ENCODE data around the gene SMYD3. TPM values are rescaled to one million over a fixed set of nuclear protein-coding genes. Genes with fewer than 3 reads are reported as not detected.

The SMYD3 gene
- total RNA-seq, 2 donors from 2014 or later, result 8.8 to 19.0 TPM

GRCh38 chr1:246512230-246512629 lies 5.2 kb upstream of the SMYD3 start:
- H3K27ac ChIP-seq, result no peak overlapping the region
- H3K9me3 ChIP-seq, result peaks cover 24% of the 10 kb centered on the region
- DNase-seq (ENCODE audit: low spot score) (no peak), ATAC-seq (ENCODE audit: insufficient number of reproducible peaks, low FRiP score, low read depth) (no peak)
- no peak overlapping the region for H3K4me3 ChIP-seq
- H3K27me3 ChIP-seq (replicated peaks; ENCODE audit: insufficient read depth), result no peaks in the 10 kb centered on the region
- TF ChIP-seq CTCF (IDR thresholded peaks at IDR 0.05), result no peak
- H3K36me3 ChIP-seq, result no peaks in the 10 kb centered on the region
- peaks cover 0 to 4% of the 10 kb centered on the region in 2 donors for H3K4me1 ChIP-seq (ENCODE audit: control insufficient read depth in 1 of 2, low read depth in 2 of 2)

- TF ChIP-seq CTCF (IDR thresholded peaks at IDR 0.05), result no peak
- peaks cover 20% of the 10 kb centered on the region for H3K9me3 ChIP-seq
- ATAC-seq (ENCODE audit: insufficient number of reproducible peaks, low FRiP score, low read depth) (no peak), DNase-seq (ENCODE audit: low spot score) (no peak)
- H3K27ac ChIP-seq, result no peak overlapping the region
- H3K4me1 ChIP-seq (ENCODE audit: control insufficient read depth in 1 of 2, low read depth in 2 of 2), result peaks cover 0 to 9% of the 10 kb centered on the region in 2 donors
- H3K36me3 ChIP-seq, result no peaks in the 10 kb centered on the region
- no peak overlapping the region for H3K4me3 ChIP-seq
- no peaks in the 10 kb centered on the region for H3K27me3 ChIP-seq (replicated peaks; ENCODE audit: insufficient read depth)
Observed at GRCh38 chr1:246511203-246511602, 4.1 kb upstream of the SMYD3 start.

- no peak for TF ChIP-seq CTCF (IDR thresholded peaks at IDR 0.05)
- DNase-seq (ENCODE audit: low spot score), result no peak
- no peak for ATAC-seq (ENCODE audit: insufficient number of reproducible peaks, low FRiP score, low read depth)
- Histone ChIP-seq H3K36me3 (no peaks in the 10 kb centered on the region), H3K27ac (no peak overlapping the region), H3K27me3 (replicated peaks; ENCODE audit: insufficient read depth) (no peaks in the 10 kb centered on the region), H3K4me1 (ENCODE audit: control insufficient read depth in 1 of 2, low read depth in 2 of 2) (peaks cover 0 to 17% of the 10 kb centered on the region in 2 donors), H3K9me3 (peaks cover 13% of the 10 kb centered on the region), H3K4me3 (no peak overlapping the region)
Observed at GRCh38 chr1:246510147-246511030, 3.3 kb upstream of the SMYD3 start.

- no peak for TF ChIP-seq CTCF (IDR thresholded peaks at IDR 0.05)
- DNase-seq (ENCODE audit: low spot score) (no peak), ATAC-seq (ENCODE audit: insufficient number of reproducible peaks, low FRiP score, low read depth) (no peak)
- Histone ChIP-seq H3K27ac (no peak overlapping the region), H3K9me3 (peaks cover 1% of the 10 kb centered on the region), H3K36me3 (no peaks in the 10 kb centered on the region), H3K4me1 (ENCODE audit: control insufficient read depth in 1 of 2, low read depth in 2 of 2) (peaks cover 0 to 17% of the 10 kb centered on the region in 2 donors), H3K4me3 (no peak overlapping the region), H3K27me3 (replicated peaks; ENCODE audit: insufficient read depth) (no peaks in the 10 kb centered on the region)
Observed at GRCh38 chr1:246508897-246509688, 2.0 kb upstream of the SMYD3 start.

GRCh38 chr1:246506367-246506673 lies 759 bp downstream of the SMYD3 start:
- Histone ChIP-seq H3K27ac (no peak overlapping the region), H3K4me1 (ENCODE audit: control insufficient read depth in 1 of 2, low read depth in 2 of 2) (peaks cover 0 to 17% of the 10 kb centered on the region in 2 donors), H3K36me3 (peaks cover 2% of the 10 kb centered on the region), H3K9me3 (no peaks in the 10 kb centered on the region), H3K4me3 (peak overlapping the region; percentile 81), H3K27me3 (replicated peaks; ENCODE audit: insufficient read depth) (no peaks in the 10 kb centered on the region)
- DNase-seq (ENCODE audit: low spot score), result no peak
- no peak for TF ChIP-seq CTCF (IDR thresholded peaks at IDR 0.05)
- ATAC-seq (ENCODE audit: insufficient number of reproducible peaks, low FRiP score, low read depth), result no peak
